Caki2 (cell line): ENCODE data around the gene DNAJC22. TPM values are rescaled to one million over a fixed set of nuclear protein-coding genes. Genes with fewer than 3 reads are reported as not detected.

ENCODE experiments used
- total RNA-seq: library from RNA; depleted of rRNA; stranded (reverse); fragments of >200 nt; shearing (Covaris generic); gene quantifications from 2 replicates; pipeline ENCODE4 v1.2.3, GENCODE V29; 2014; ENCODE audit warnings: low replicate concordance; rRNA removed

The DNAJC22 gene
- total RNA-seq, 1 experiment from 2014 or later, result 22.0 TPM

Other genes starting within 250 kb of the DNAJC22 start
- 9.3 and 66.5 TPM in 2 replicates for gene LMBR1L, start 236.0 kb upstream of the DNAJC22 start, total RNA-seq
- 3,617 and 4,414 TPM in 2 replicates for gene TUBA1B, start 215.5 kb upstream of the DNAJC22 start, total RNA-seq
- gene TUBA1A, start 157.8 kb upstream of the DNAJC22 start, total RNA-seq, result 595 and 654 TPM in 2 replicates
- 755 and 799 TPM in 2 replicates for gene TUBA1C, start 81.8 kb upstream of the DNAJC22 start, total RNA-seq
- gene PRPH, start 51.7 kb upstream of the DNAJC22 start, total RNA-seq, result 7.8 TPM in 1 of 2 replicates, not detected in the other
- gene TROAP, start 23.6 kb upstream of the DNAJC22 start, total RNA-seq, result 12.0 and 41.5 TPM in 2 replicates
- 25.7 and 31.2 TPM in 2 replicates for gene C1QL4, start 9.7 kb upstream of the DNAJC22 start, total RNA-seq
- 63.0 and 91.4 TPM in 2 replicates for gene SPATS2, start 20.6 kb downstream of the DNAJC22 start, total RNA-seq
- 3.2 and 3.6 TPM in 2 replicates for gene KCNH3, start 192.1 kb downstream of the DNAJC22 start, total RNA-seq
- 128 and 149 TPM in 2 replicates for gene MCRS1, start 221.3 kb downstream of the DNAJC22 start, total RNA-seq